Cortex of kidney (tissue), 1 donor: ENCODE measurements around the gene DNAJB5.
"Not testable (repeated sequence)": the region's sequence is repeated elsewhere in the genome, so short reads cannot be mapped to it uniquely, and the experiment has no call there.

Experiments used
- DNase-seq: peaks from one replicate; lab custom pipeline; 2025; lab: John Stamatoyannopoulos, UW

The DNAJB5 gene

DNA sequence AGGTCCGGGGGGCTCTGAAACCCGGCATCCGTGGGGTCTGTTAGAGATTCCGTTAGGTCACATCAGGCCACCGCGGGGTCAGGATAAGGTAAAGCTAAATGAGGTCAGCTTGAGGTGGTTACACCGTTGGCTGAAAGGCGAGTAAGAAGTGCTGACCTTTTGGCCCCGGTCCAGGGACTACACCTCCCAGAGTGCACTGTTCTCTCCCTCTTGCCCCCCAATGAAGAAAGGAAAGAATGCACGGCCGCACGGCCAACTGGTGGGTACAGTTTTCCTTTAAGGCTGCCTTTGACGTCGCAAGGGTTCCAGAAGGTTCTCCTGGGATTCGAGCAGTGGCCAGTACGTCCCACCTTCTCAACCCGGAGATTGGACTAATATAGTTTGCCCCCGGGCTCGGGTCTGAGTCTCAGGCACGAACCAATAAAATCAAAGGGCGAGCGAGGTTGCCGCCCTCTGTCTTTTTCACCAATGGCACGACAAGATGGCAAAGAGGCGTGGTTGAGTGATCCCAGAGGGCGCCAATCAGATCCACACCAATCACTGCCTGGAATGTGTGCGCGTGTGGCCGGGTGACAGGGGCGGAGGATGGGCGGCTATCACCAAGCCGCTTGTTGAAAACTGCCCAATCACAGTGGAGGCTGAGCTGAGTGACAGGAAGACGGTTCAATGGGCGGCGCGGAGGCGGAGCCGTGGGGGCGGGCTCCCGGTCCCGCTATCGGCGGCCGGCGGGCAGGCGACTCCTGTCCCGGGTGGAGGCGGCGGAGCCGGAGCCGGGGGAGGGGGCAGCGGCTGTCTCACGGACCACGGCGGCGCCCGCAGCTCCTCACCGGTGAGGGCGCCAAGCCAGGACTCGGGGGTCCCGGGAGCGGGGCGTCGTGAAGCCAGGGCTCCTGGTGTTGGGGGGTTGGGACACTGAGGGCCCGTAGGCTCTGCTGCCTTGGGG is at the start of gene DNAJB5:
TSS of gene DNAJB5 (plus strand) at position 743 of the 943 bp plus-strand sequence. CDS start 886 bp downstream, outside the sequence.
- DNase-seq = peak; percentile 69

DNA sequence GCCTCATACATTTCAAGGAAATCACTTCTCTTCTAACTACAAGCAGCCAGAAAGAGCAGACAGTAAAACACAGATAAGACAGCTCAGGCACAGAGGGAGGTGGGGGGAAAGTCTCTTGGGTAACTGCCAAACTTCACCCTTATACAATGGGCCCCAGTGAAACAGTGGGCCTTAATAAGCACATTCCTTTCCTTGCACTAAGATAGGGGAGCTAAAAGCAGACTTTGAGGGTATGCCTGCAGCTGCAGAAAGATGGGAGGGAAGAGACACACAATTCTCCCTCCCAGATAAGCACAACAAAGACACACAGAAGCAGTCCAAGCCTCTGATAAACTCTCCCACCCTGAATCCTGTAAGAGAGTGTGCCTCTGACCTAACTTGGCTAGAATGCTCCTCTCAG is 49.6 kb upstream of the DNAJB5 start:
- not testable (repeated sequence) for DNase-seq

DNA sequence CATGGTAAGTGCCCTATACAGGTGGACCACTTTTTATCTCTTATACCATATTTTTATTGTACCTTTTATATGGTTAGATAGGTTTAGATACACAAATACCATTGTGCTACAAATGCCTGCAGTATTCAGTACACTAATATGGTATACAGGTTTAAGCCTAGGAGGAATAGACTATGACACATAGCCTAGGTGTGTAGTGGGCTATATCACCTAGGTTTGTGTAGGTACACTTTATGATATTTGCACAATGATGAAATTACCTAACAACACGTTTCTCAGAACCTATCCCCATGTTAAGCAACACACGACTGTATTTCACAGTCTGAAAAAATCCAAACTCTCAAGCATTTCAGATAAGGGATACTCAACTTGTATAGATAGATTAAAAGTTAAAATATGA is 41.1 kb upstream of the DNAJB5 start:
- no peak for DNase-seq

DNA sequence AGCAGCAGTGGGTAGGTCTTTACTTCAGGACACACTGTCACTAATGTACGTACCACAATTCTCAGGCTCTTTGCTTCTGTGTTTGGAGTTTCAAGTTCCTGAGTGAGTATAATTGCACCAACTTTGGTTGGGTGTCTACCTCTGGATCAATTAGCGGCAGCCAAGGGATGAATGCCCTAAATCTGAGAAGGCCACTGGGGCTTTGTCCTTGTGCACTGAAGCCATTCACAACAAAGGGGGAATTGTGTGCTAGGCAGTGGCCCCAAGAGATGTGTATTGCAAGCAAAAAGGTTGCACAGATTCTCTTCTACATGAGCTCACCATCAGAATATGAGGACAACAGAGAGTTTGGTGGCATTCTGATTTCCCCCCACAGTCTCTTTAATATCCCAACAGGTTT is 35.3 kb upstream of the DNAJB5 start:
- DNase-seq = no peak

DNA sequence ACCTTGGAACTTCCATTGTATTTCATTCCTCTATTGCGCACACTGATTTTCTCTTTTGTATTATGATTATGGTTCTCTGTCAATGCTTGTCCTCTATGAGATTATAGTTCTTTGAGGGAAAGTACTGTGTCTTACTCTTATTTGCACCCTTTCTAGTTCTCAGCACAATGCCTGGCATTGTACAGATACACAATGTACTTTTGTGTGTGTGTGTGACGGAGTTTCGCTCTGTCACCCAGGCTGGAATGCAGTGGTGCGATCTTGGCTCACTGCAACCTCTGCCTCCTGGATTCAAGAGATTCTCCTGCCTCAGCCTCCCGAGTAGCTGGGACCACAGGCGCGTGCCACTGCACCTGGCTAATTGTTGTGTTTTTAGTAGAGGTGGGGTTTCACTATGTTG is 33.5 kb upstream of the DNAJB5 start:
- DNase-seq = not testable (repeated sequence)

DNA sequence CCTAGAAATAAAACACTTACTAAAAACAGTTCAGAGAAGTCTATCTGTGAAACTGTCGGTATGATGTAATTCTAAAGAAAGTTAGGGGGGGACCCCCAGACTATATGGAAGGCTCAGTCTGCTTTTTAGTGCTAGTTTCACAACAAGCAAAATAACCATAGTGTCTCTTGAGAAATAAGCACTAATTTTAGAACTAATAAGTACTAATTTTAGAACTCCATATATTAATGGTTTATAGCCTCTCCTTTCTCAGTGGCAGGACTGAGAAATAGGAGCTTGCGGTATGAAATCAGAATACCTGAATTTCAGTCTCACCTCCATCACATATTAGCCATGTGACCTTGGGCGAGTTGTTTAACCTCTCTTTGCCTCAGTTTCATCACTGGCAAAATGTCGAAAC is 32.9 kb upstream of the DNAJB5 start:
- no peak for DNase-seq

DNA sequence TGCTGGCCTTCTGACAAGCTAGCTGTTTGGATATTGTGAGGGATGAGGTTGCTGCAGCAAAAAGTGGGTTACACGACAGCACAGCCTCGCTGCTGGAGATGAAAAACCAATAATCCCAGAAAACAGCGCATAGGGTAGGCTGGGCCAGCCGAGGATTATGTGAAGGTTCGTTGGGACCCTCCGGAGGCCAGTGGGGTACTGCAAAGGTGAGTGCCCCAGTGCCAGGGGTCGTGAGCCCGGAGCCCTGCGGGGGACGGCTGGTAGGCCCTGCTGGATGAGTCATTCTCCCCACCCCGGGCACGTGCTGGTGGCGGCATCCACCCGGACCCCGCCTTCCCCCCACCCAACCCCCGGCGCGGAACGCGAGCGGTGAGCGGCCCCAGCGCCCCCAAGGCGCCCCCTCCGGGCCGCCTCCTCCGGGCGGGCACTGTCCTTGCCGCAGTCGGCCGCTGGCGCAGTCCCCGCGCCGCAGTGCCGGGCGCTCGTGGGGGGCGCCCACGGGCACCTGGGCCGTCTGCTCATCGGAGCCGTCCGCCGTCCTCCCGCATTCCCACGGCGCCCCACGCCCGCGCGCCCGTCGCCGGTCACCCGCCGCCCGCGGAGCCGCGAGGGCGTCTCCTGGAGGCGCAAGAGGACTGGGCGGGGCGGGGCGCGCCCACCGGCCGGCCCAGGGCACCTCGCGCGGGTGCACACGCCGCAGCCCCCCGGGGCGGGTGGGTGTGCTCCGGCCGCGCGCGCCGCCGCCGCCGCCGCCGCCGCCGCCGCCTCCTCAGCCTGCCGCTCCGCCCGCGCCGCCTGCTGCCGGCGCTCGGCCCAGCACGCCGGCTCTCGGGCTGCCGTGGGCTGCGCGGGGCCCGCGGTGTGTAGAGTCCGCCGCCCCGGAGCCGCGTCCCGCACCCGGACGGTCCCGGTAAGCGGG is 31.8 kb upstream of the DNAJB5 start, which contains the start of gene PHF24:
TSS of gene PHF24 (plus strand) at position 794 of the 919 bp plus-strand sequence. CDS start 13,014 bp downstream, outside the sequence.
- no peak for DNase-seq

DNA sequence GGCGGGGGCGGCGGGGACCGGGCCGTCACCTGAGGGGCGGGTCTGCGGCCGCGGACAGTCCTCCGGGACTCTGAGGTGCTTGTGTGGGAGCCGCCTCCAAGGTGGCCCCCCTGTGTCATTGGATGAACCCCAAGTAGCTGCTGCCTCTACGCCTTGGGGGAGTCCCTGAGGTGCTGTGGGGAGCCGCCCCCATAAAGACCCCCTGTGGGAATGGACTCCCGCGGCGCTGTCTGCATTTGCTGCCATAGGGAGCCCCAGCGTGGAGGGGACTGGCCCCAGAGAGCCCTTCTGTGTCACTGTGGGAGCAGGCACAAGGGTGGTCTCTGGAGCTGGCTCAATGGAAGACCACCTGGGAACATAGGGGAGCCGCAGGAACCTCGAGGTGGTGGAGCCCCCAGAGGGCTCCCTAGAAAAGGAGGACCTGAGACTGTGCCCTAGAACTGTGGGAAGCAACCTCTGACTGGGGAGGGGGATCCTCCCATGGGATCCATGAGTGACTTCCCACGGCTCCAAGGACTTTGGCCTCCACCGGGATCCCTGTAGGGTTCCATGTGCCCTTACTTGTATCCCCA is 31.0 kb upstream of the DNAJB5 start:
- DNase-seq = no peak

DNA sequence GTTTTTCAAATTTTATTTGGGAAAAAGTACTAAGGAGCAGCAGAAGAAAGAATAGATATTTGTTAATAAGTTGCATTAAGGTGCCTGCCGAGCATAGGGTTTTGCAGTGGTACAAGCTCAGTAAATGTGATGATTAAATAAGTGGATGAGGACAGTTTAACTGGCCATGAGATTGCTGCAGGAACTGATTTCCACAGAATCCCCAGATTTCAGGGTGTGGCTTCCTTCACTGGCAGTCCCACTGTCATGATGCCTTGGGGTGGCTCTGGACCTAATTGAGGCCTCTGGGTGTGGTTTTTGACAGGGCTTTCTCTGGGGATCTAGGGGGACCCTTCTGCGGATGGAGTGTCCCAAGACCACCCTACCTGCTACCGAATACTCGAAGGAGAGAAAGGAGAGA is 30.1 kb upstream of the DNAJB5 start:
- DNase-seq = no peak

DNA sequence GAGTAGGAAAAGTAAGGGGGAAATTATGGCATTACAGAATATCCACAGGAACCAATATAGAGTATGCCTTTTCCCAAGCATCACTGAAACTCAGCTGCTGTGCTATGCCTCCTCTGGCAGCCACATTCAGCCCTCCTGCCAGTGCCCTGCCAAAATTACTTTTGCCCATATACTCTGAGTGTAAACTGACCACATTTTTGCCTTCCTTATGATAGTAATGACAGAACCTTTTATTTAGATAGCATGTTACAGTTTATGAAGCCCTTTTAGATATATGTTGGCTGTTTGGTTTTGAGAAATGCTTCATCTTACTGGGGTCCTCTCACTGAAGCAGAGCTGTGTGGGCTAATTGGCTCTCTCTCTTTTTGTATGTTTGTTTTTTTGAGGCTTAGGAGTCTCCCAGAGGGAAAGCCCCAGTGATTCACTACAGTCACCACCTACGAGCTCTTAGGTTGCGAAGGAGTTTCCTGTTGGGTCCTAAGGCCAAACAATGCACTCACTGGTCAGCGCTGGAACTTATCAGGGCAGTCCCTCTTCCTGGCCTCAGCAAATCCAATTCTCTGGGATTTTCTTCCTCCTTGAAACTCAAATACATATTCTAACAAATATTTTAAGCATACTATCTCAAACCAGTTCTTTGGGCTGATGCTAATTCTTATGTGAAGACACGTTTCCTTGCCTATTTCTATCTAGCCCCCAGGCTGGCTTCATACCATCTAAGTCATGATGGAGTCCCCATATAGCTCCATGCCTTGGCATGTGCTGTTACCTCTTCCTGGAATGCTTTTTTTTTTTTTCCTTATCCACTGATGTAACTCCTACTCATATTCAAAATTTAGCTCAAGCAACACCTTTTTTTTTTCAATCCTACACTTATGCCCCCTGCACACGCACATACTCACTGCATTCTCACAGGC is 27.7 kb upstream of the DNAJB5 start:
- no peak for DNase-seq

DNA sequence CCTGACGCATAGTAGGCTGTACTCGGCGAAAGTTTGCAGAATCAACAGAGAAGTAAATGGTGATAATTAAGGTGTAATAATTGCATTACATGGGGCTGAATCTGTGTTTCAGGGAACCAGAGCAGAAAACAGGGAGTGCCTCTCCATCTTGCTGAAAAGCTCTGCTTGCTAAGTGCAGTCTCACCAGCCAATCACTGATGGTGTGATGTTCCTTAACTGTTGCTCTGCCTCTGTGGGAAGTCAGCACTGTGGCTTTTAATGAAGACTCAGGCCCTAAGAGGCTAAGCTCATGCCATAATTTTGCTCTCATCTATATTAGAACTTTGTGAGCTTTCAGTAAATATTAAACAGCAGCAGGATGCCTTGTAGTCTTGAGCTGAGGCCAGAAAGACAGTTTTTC is 27.0 kb upstream of the DNAJB5 start:
- no peak for DNase-seq

DNA sequence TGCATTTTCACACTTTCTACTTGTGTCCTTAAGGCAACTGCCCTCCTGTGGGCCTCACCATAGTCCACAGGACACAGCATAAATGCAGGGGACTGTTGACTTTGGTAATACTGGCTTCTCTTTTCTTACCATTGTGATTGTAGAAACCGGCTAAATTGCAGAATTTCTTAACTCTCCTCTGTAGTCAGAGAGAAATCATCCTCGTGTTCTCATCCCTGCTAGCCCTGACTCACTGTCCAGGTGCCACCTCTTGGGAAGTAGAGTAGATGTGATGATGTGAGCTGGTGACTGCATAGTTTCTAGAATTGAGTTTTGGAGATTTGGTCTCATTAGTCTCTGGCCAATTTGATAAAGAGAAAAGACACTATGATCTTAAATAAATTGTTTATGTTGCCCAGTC is 26.0 kb upstream of the DNAJB5 start:
- DNase-seq = no peak

DNA sequence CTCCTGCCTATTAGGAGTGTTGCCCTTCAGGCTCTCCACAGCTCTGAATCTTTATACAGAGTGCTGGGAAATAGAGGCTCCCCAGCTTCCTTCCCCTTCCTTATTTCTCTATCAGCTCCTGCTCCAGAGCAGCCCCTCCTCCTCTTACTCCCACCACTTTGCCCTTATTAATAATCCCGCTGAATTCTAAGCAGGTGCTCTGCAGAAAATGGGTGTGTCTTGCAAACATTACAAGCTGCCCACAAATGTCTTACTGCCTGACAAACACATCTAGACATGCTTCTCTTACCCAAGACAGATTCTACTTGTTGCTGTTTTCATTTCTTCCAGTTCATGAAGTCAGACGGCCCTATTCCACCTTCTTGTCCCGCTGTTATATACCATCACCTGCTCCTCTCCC is 25.1 kb upstream of the DNAJB5 start:
- DNase-seq = no peak

DNA sequence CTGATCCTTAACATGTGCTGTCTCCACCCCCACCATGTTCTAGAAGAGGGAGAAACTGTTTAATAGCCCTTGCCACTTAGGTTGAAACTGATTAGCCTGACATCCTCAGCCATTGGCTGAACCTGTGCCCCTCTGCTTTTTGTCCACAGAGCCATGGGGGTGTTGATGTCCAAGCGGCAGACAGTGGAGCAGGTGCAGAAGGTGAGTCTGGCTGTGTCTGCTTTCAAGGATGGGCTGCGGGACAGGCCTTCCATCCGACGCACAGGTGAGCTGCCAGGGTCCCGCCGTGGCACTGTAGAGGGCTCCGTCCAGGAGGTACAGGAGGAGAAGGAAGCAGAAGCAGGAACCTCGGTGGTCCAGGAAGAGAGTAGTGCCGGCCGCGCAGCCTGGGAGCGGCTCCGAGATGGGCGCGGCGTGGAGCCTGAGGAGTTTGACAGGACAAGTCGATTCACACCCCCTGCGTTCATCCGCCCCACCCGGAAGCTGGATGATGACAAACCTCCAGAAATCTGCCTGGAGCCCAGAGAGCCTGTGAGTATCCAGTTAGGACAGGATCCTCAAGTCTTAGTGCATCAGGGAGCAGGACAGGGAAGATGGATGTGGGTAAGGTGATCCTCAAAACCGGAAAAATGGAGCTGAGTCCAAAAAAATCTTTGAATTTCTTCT is 18.3 kb upstream of the DNAJB5 start:
- DNase-seq = no peak

DNA sequence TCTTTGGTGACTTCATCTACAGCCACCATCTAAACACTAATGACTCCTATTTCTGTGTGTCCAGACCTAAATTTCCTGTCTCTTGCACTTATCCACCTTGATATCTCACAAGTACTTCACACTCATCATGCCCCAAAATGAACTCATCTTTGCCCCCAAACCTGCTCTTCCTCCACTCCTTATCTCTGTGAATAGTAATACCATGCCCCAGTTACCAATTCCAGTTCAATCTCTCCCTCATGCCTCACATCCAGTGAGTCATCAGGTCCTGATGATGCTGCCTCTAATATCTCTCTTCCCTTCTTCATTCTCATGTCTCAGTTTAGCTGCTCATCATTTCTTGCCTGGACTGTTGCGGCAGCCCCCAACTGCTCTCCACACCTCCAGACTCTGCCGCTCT is 14.9 kb upstream of the DNAJB5 start:
- no peak for DNase-seq

DNA sequence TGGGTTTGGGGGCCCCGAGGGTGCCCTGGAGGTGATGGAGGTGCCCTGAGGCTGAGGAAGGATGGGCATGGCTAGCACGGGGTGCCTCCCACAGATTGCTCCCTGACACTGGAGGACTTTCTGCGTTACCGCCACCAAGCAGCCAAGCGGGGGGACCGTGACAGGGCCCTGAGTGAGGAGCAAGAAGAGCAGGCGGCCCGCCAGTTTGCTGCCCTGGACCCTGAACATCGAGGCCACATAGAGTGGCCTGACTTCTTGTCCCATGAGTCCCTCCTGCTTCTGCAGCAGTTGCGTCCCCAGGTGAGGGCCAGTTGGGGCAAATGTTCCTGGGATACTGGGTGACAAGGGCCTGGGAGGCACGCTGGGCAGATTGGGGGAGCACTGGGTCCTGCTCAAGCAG is 13.1 kb upstream of the DNAJB5 start:
- no peak for DNase-seq

DNA sequence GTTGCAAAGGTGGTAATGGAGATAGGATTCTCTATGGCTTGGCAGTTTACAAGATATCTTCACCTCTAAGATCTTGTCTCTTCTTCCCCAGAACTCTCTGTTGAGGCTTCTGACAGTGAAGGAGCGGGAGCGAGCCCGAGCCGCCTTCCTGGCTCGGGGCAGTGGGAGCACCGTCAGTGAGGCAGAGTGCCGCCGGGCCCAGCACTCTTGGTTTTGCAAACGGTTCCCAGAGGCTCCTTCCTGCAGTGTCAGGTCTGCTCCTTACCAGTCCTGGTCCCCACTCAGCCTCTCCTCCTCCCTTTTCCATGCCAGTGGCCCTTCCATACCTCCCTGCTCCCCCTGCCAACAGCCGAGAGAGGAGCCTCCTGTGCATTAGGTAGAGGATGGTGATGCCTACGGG is 12.6 kb upstream of the DNAJB5 start:
- DNase-seq = no peak

DNA sequence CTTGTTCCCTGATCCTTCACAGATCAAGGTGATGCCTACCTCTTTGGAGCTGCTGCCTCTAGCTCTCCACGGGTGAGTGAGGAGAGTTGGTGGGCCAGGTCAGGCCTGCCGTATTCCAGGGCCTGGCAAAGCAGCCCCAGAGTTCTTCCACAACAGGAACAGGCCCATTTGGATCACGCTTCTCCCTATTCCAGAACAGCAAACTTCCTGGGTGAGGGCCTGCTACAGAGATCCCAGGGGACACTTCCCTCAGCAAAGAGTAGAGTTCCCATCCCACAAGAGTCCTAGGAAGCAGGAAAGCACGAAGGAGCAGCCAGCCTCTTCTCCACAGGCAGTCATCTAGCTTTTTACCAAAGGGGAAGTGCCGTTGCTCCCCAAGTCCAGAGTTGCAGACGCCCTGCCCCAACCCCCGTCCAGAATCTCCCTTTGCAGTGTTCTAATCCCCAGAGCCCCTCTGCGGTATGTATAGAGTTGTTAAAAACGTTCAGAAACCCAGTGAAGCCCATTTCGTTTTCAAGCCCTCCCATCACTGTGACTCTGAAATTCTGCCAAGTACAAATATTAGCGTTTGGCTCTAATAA is 9.3 kb upstream of the DNAJB5 start:
- no peak for DNase-seq

DNA sequence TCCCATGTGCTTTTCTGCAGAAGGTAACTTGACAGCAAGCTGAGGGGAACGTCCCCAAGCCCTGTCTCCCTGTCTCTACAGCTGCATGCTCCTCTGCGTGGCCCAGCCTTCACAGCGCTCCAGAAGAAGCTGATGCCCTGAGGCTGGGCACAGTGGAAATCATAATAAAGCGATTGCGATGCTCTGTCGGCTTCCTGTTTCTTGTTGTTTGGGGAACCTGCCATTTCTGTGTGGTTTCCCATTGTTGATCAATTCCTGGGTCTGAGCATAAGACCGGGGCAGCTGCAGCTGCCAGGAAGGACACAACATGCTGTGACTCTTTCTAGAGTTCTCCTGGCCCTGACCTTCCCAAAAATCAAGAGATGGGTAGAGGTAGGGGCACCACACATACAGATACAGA is 7.2 kb upstream of the DNAJB5 start:
- DNase-seq = no peak

DNA sequence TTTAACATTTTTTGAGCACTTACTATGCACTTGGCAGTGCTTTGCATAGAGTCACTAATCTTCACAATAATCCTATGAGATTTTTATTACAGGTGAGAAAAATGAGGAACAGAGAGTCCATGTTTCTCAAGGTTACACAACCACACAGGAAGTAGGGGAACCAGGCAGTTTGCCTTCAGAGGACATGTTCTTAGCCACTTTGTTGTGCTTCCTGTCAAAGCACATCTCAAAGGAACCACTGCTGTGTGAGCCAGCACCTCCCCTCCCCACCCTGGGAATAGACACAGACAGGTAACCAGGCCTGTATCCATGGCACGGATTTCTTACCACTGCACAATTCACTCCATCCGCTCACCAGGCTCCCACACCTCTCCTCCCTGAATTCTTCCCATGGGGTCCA is 6.3 kb upstream of the DNAJB5 start:
- DNase-seq = no peak
